NCI-H524 (cell line): ENCODE measurements around the gene CGREF1.
"Not testable (repeated sequence)": the region's sequence is repeated elsewhere in the genome, so short reads cannot be mapped to it uniquely, and the experiment has no call there.

Experiments used
- DNase-seq, 2 experiments: peaks; one replicate each; lab custom pipeline; 2025; lab: John Stamatoyannopoulos, UW

The CGREF1 gene

GRCh38 chr2:27111392-27112078 lies 7.4 kb downstream of the CGREF1 start:
- DNase-seq: not testable (repeated sequence)

GRCh38 chr2:27110603-27111352 lies 8.2 kb downstream of the CGREF1 start:
- DNase-seq: not testable (repeated sequence)

- DNase-seq: no peak
Measured at GRCh38 chr2:27109083-27109482, 9.8 kb downstream of the CGREF1 start.

- no peak for DNase-seq
Measured at GRCh38 chr2:27108221-27108620, 10.7 kb downstream of the CGREF1 start.

- no peak for DNase-seq
Measured at GRCh38 chr2:27105981-27106380, 12.9 kb downstream of the CGREF1 start.

- no peak for DNase-seq
Measured at GRCh38 chr2:27102329-27102728, 16.6 kb downstream of the CGREF1 start.

GRCh38 chr2:27100036-27100435 lies 18.9 kb downstream of the CGREF1 start:
- DNase-seq: no peak

- DNase-seq: no peak
Measured at GRCh38 chr2:27099334-27099955, 19.5 kb downstream of the CGREF1 start.

- DNase-seq: no peak
Measured at GRCh38 chr2:27097341-27097740, 21.6 kb downstream of the CGREF1 start.

GRCh38 chr2:27096748-27097297 lies 22.1 kb downstream of the CGREF1 start:
- DNase-seq: no peak

GRCh38 chr2:27095745-27096651 lies 22.9 kb downstream of the CGREF1 start:
- peak; percentile 47 to 75 for DNase-seq

- no peak for DNase-seq
Measured at GRCh38 chr2:27095427-27095744, 23.5 kb downstream of the CGREF1 start.

- no peak for DNase-seq
Measured at GRCh38 chr2:27094353-27094984, 24.5 kb downstream of the CGREF1 start.

- DNase-seq: peak in 1 of 2 experiments; percentile 68
Measured at GRCh38 chr2:27093430-27094352, 25.2 kb downstream of the CGREF1 start.

- no peak for DNase-seq
Measured at GRCh38 chr2:27092696-27093429, 26.1 kb downstream of the CGREF1 start.

GRCh38 chr2:27091746-27092695 lies 26.9 kb downstream of the CGREF1 start:
- peak in 1 of 2 experiments; percentile 31 for DNase-seq

- no peak for DNase-seq
Measured at GRCh38 chr2:27089111-27089954, 29.6 kb downstream of the CGREF1 start.
